Trophoblast cell (in vitro differentiated cells and primary cell): ENCODE measurements around the gene PHAF1.

ENCODE experiments used
- DNase-seq, 2 donors: peaks; one replicate each; pipeline ENCODE4 v3.0.0-alpha.2; 2016
- H2AFZ ChIP-seq: 2 replicates; pipeline ENCODE4 v1.6.1; 2013; ENCODE audit warnings: low read length, moderate library complexity, mild to moderate bottlenecking; ENCODE audit not compliant: insufficient read depth, poor library complexity
- H2AK5ac ChIP-seq: 2 replicates; pipeline ENCODE4 v1.6.1; 2013; ENCODE audit warnings: mild to moderate bottlenecking, low read length
- H2BK120ac ChIP-seq: 2 replicates; pipeline ENCODE4 v1.6.1; 2013; ENCODE audit warnings: low read length, mild to moderate bottlenecking, moderate library complexity; ENCODE audit not compliant: insufficient read depth, poor library complexity
- H2BK12ac ChIP-seq: 2 replicates; pipeline ENCODE4 v1.6.1; 2013; ENCODE audit warnings: mild to moderate bottlenecking, low read length, moderate library complexity
- H2BK5ac ChIP-seq: 2 replicates; pipeline ENCODE4 v1.6.1; 2013; ENCODE audit warnings: low read length, low read depth, moderate library complexity, mild to moderate bottlenecking; ENCODE audit not compliant: poor library complexity
- H3K14ac ChIP-seq: 2 replicates; pipeline ENCODE4 v1.6.1; 2013; ENCODE audit warnings: mild to moderate bottlenecking, low read length
- H3K18ac ChIP-seq: 2 replicates; pipeline ENCODE4 v1.6.1; 2013; ENCODE audit warnings: mild to moderate bottlenecking, low read length
- H3K23ac ChIP-seq: 2 replicates; pipeline ENCODE4 v1.6.1; 2013; ENCODE audit warnings: low read length
- H3K27ac ChIP-seq: 2 replicates; pipeline ENCODE4 v1.5.1; 2013; ENCODE audit warnings: low read depth, mild to moderate bottlenecking, inconsistent platforms, low read length, moderate library complexity
- H3K27me3 ChIP-seq: 2 replicates; pipeline ENCODE4 v1.6.1; 2013; ENCODE audit warnings: inconsistent platforms, mild to moderate bottlenecking, low read length, moderate library complexity; ENCODE audit not compliant: insufficient read depth
- H3K36me3 ChIP-seq, 2 experiments: 1 replicate in 1 of 2; 2 replicates in 1 of 2; pipeline ENCODE4 v1.6.1; 2013; ENCODE audit warnings: low read length in 2 of 2, mild to moderate bottlenecking in 2 of 2, moderate library complexity in 1 of 2; ENCODE audit not compliant: insufficient read depth in 2 of 2, control insufficient read depth in 1 of 2
- H3K4ac ChIP-seq: 2 replicates; pipeline ENCODE4 v1.6.1; 2013; ENCODE audit warnings: low read depth, mild to moderate bottlenecking, low read length, moderate library complexity
- H3K4me1 ChIP-seq, 2 experiments: 1 replicate in 1 of 2; 2 replicates in 1 of 2; pipeline ENCODE4 v1.6.1; 2013; ENCODE audit warnings: low read length in 2 of 2, mild to moderate bottlenecking in 2 of 2, moderate library complexity in 1 of 2; ENCODE audit not compliant: insufficient read depth in 2 of 2, control insufficient read depth in 1 of 2
- H3K4me2 ChIP-seq: 2 replicates; pipeline ENCODE4 v1.6.1; 2013; ENCODE audit warnings: inconsistent platforms, mild to moderate bottlenecking, low read length, moderate library complexity
- H3K4me3 ChIP-seq: 2 replicates; pipeline ENCODE4 v1.5.1; 2013; ENCODE audit warnings: mild to moderate bottlenecking, low read depth, low read length, inconsistent platforms
- H3K79me1 ChIP-seq: one replicate; pipeline ENCODE4 v1.6.1; 2013; ENCODE audit warnings: low read length
- H3K79me2 ChIP-seq: 2 replicates; pipeline ENCODE4 v1.6.1; 2013; ENCODE audit warnings: low read length, mild to moderate bottlenecking; ENCODE audit not compliant: control insufficient read depth, insufficient read depth, poor library complexity
- H3K9ac ChIP-seq: 2 replicates; pipeline ENCODE4 v1.6.1; 2013; ENCODE audit warnings: mild to moderate bottlenecking, low read length
- H3K9me3 ChIP-seq: 2 replicates; pipeline ENCODE4 v1.6.1; 2013; ENCODE audit warnings: low read depth, mild to moderate bottlenecking, control low read depth, inconsistent platforms, low read length; ENCODE audit not compliant: insufficient read depth
- H4K12ac ChIP-seq: 2 replicates; pipeline ENCODE4 v1.6.1; 2013; ENCODE audit warnings: low read depth, mild to moderate bottlenecking, low read length, moderate library complexity
- H4K8ac ChIP-seq: 2 replicates; pipeline ENCODE4 v1.6.1; 2013; ENCODE audit warnings: low read depth, mild to moderate bottlenecking, low read length, moderate library complexity
- H4K91ac ChIP-seq: one replicate; pipeline ENCODE4 v1.6.1; 2013; ENCODE audit warnings: low read depth, mild to moderate bottlenecking, low read length, moderate library complexity
- WGBS: extraction: QIAGEN DNeasy Blood & Tissue Kit; methylation state at CpG from one replicate; pipeline ENCODE4 v1.1.7; 2013; ENCODE audit warnings: missing lambda C conversion rate; ENCODE audit not compliant: insufficient read length, insufficient coverage; ENCODE audit errors: extremely low coverage; 5-methylcytosine and 5-hydroxymethylcytosine counted together

The PHAF1 gene

GRCh38 chr16:67104845-67105244, 4.9 kb upstream of the PHAF1 start:
- no peak overlapping the region for H2BK5ac ChIP-seq
- no peak overlapping the region for H3K18ac ChIP-seq
- no peak overlapping the region for H4K8ac ChIP-seq
- H3K4me1 ChIP-seq, result peaks cover 7 to 8% of the 10 kb centered on the region in 2 experiments
- no peak overlapping the region for H2AK5ac ChIP-seq
- no peak overlapping the region for H3K4me2 ChIP-seq
- no peak overlapping the region for H3K9ac ChIP-seq
- H4K12ac ChIP-seq, result no peak overlapping the region
- peaks cover 5% of the 10 kb centered on the region for H3K79me2 ChIP-seq
- no peak overlapping the region for H3K14ac ChIP-seq
- WGBS, result no CpG with 5 or more reads among the region's 6 CpGs
- DNase-seq, result no peak
- H3K79me1 ChIP-seq, result peaks cover 7% of the 10 kb centered on the region
- H2BK120ac ChIP-seq, result no peak overlapping the region
- H2AFZ ChIP-seq, result no peak overlapping the region
- no peak overlapping the region for H4K91ac ChIP-seq
- H3K36me3 ChIP-seq, result no peaks in the 10 kb centered on the region
- H3K27me3 ChIP-seq, result no peaks in the 10 kb centered on the region
- H2BK12ac ChIP-seq, result no peak overlapping the region
- H3K9me3 ChIP-seq, result no peaks in the 10 kb centered on the region
- no peak overlapping the region for H3K4ac ChIP-seq
- H3K27ac ChIP-seq, result no peak overlapping the region
- H3K4me3 ChIP-seq, result no peak overlapping the region
- H3K23ac ChIP-seq, result no peak overlapping the region

GRCh38 chr16:67105246-67105645, 4.5 kb upstream of the PHAF1 start:
- DNase-seq, result no peak
- H2BK5ac ChIP-seq, result no peak overlapping the region
- no peak overlapping the region for H3K23ac ChIP-seq
- no peak overlapping the region for H3K27ac ChIP-seq
- no peak overlapping the region for H3K4me2 ChIP-seq
- no CpG with 5 or more reads among the region's 2 CpGs for WGBS
- H3K79me1 ChIP-seq, result peaks cover 8% of the 10 kb centered on the region
- no peak overlapping the region for H3K18ac ChIP-seq
- H2BK12ac ChIP-seq, result no peak overlapping the region
- no peak overlapping the region for H2AFZ ChIP-seq
- no peak overlapping the region for H4K12ac ChIP-seq
- H4K8ac ChIP-seq, result no peak overlapping the region
- H3K4ac ChIP-seq, result no peak overlapping the region
- H4K91ac ChIP-seq, result no peak overlapping the region
- H3K4me1 ChIP-seq, result peaks cover 7 to 8% of the 10 kb centered on the region in 2 experiments
- no peaks in the 10 kb centered on the region for H3K9me3 ChIP-seq
- H3K4me3 ChIP-seq, result no peak overlapping the region
- no peaks in the 10 kb centered on the region for H3K27me3 ChIP-seq
- H3K14ac ChIP-seq, result no peak overlapping the region
- no peak overlapping the region for H2AK5ac ChIP-seq
- no peaks in the 10 kb centered on the region for H3K36me3 ChIP-seq
- no peak overlapping the region for H3K9ac ChIP-seq
- H2BK120ac ChIP-seq, result no peak overlapping the region
- peaks cover 9% of the 10 kb centered on the region for H3K79me2 ChIP-seq

- Histone ChIP-seq H3K27me3 (no peaks in the 10 kb centered on the region), H3K18ac (no peak overlapping the region), H3K36me3 (no peaks in the 10 kb centered on the region), H3K79me2 (peaks cover 12% of the 10 kb centered on the region), H3K4ac (no peak overlapping the region), H3K4me1 (peaks cover 7 to 11% of the 10 kb centered on the region in 2 experiments), H4K12ac (no peak overlapping the region), H3K79me1 (peaks cover 8% of the 10 kb centered on the region), H3K27ac (no peak overlapping the region), H2BK120ac (no peak overlapping the region), H4K8ac (no peak overlapping the region), H3K4me2 (no peak overlapping the region), H2BK5ac (no peak overlapping the region), H2BK12ac (no peak overlapping the region), H3K4me3 (no peak overlapping the region), H4K91ac (no peak overlapping the region), H3K14ac (no peak overlapping the region), H2AFZ (no peak overlapping the region), H3K9me3 (no peaks in the 10 kb centered on the region), H3K9ac (no peak overlapping the region), H3K23ac (no peak overlapping the region), H2AK5ac (no peak overlapping the region)
- WGBS, result no CpG with 5 or more reads among the region's 5 CpGs
- DNase-seq, result no peak
Measured at GRCh38 chr16:67105881-67106280, 3.9 kb upstream of the PHAF1 start.

GRCh38 chr16:67108489-67108888, 1.3 kb upstream of the PHAF1 start:
- no peak overlapping the region for H3K9ac ChIP-seq
- H3K79me1 ChIP-seq, result peaks cover 8% of the 10 kb centered on the region
- H3K18ac ChIP-seq, result no peak overlapping the region

More at GRCh38 chr16:67108489-67108888, 1.3 kb upstream of the PHAF1 start:
- Histone ChIP-seq H2BK120ac (no peak overlapping the region), H3K4ac (no peak overlapping the region), H3K4me2 (no peak overlapping the region), H3K4me1 (peaks cover 7 to 16% of the 10 kb centered on the region in 2 experiments), H3K27me3 (no peaks in the 10 kb centered on the region), H3K14ac (no peak overlapping the region), H3K4me3 (no peak overlapping the region), H2AK5ac (no peak overlapping the region), H3K27ac (no peak overlapping the region), H3K23ac (no peak overlapping the region), H4K8ac (no peak overlapping the region), H3K36me3 (no peaks in the 10 kb centered on the region), H3K79me2 (peaks cover 12% of the 10 kb centered on the region), H3K9me3 (no peaks in the 10 kb centered on the region), H4K12ac (no peak overlapping the region), H4K91ac (no peak overlapping the region), H2BK5ac (no peak overlapping the region), H2BK12ac (no peak overlapping the region), H2AFZ (no peak overlapping the region)
- WGBS, result no CpG with 5 or more reads among the region's 6 CpGs
- no peak for DNase-seq
